ENCODE results near the gene ANGPTL7. TPM values are rescaled to one million over a fixed set of nuclear protein-coding genes. Genes with fewer than 3 reads are reported as not detected.

The ANGPTL7 gene
- total RNA-seq, 3 donors from 2014 or later (not counting 1 experiment from before 2014, with no cell fraction given) = not detected

- H3K36me3 Mint-ChIP-seq = peaks cover 6% of the 10 kb centered on the region
- peak overlapping the region; percentile 61 for H3K27ac ChIP-seq (ENCODE audit: low read length)
- H3K4me3 ChIP-seq (ENCODE audit: low read length) = no peak overlapping the region
- no peaks in the 10 kb centered on the region for H3K9me3 ChIP-seq (ENCODE audit: control insufficient read depth, insufficient read depth, low read length)
- H3K27me3 ChIP-seq (ENCODE audit: control insufficient read depth, insufficient read depth, low read length) = no peaks in the 10 kb centered on the region
- TF ChIP-seq CTCF (IDR thresholded peaks at IDR 0.05) = no peak
- H3K4me1 Mint-ChIP-seq = peaks cover 24 to 34% of the 10 kb centered on the region in 2 donors
- H3K27ac Mint-ChIP-seq = peak overlapping the region; percentile 91 to 94
- DNase-seq (no peak), ATAC-seq (no peak)
- peaks cover 25% of the 10 kb centered on the region for H3K4me1 ChIP-seq (ENCODE audit: control insufficient read depth, insufficient read depth, low read length)
- no peak overlapping the region for H3K4me3 Mint-ChIP-seq
- 68% methylated on average over 3 of the region's 3 CpGs for WGBS (ENCODE audit: insufficient coverage)
- H3K9me3 Mint-ChIP-seq = no peaks in the 10 kb centered on the region
- no peaks in the 10 kb centered on the region for H3K27me3 Mint-ChIP-seq (ENCODE audit: low read depth in 2 of 2)
- intact Hi-C loops (cut with micrococcal nuclease) = no loop called here
- peaks cover 51% of the 10 kb centered on the region for H3K36me3 ChIP-seq (ENCODE audit: control insufficient read depth, insufficient read depth, low read length)
These were observed 56.1 kb downstream of the ANGPTL7 start for GRCh38 chr1:11245248-11245647.

Other genes starting within 250 kb of the ANGPTL7 start
- 100 to 1,000 TPM; 148 to 171 (median 161) TPM for gene TARDBP, start 176.7 kb upstream of the ANGPTL7 start, total RNA-seq
- gene MASP2, start 142.1 kb upstream of the ANGPTL7 start, total RNA-seq = under 1 TPM in 2 of 3 donors, not detected in 1; 0.16 to 0.20 TPM
- gene SRM, start 129.3 kb upstream of the ANGPTL7 start, total RNA-seq = 10 to 100 TPM; 23.9 to 30.9 (median 29.2) TPM
- 10 to 100 TPM; 85.2 to 97.2 (median 94.9) TPM for gene EXOSC10, start 89.5 kb upstream of the ANGPTL7 start, total RNA-seq
- 10 to 100 TPM; 42.7 to 54.6 (median 43.7) TPM for gene MTOR, start 73.2 kb downstream of the ANGPTL7 start, total RNA-seq
- gene UBIAD1, start 83.8 kb downstream of the ANGPTL7 start, total RNA-seq = 10 to 100 TPM; 21.2 to 22.1 (median 21.7) TPM

Measured in natural killer cell (primary cell).